PC-9 (cell line): ENCODE measurements around the gene DSCAML1. TPM values are rescaled to one million over a fixed set of nuclear protein-coding genes. Genes with fewer than 3 reads are reported as not detected.

Experiments
- BruUV-seq: library from RNA; stranded (reverse); fragments of 400-500 nt; replicated peaks from 2 replicates; lab custom pipeline; 2021; lab: Mats Ljungman, UMichigan
- CTCF ChIA-PET: fragments of 300-600 bp; sonication (Branson Sonifier 250); formaldehyde crosslinking; loops from one replicate; lab custom pipeline; 2022; ENCODE audit warnings: antibody characterized with exemption; lab: Charles Lee
- POLR2A ChIA-PET: fragments of 300-600 bp; sonication (Branson Sonifier 250); formaldehyde crosslinking; loops from one replicate; lab custom pipeline; 2022; ENCODE audit warnings: antibody characterized with exemption; ENCODE audit not compliant: unreplicated experiment; lab: Charles Lee
- DNase-seq, 2 experiments: peaks; one replicate each; pipeline versions ENCODE4 v3.0.0 to v3.0.0-alpha.2; 2015 to 2022; ENCODE audit warnings: mixed read lengths in 1 of 2
- H2AFZ ChIP-seq: fragments of 200-600 bp; sonication (generic); 2 replicates; pipeline ENCODE4 v1.8.1; 2017; ENCODE audit warnings: antibody characterized with exemption
- H3F3A ChIP-seq: fragments of 200-600 bp; sonication (generic); 2 replicates; pipeline ENCODE4 v1.8.1; 2017; ENCODE audit warnings: antibody characterized with exemption, mild to moderate bottlenecking, low read depth; ENCODE audit not compliant: insufficient read depth
- H3K27ac ChIP-seq: fragments of 200-600 bp; sonication (generic); 2 replicates; pipeline ENCODE4 v1.6.1; 2016; ENCODE audit warnings: mixed run types
- H3K27me3 ChIP-seq: fragments of 200-600 bp; sonication (generic); 2 replicates; pipeline ENCODE4 v1.6.1; 2016; ENCODE audit warnings: low read depth, mixed run types; ENCODE audit not compliant: insufficient read depth
- H3K36me3 ChIP-seq: fragments of 200-600 bp; sonication (generic); 2 replicates; pipeline ENCODE4 v1.6.1; 2016; ENCODE audit warnings: low read depth, mixed run types
- H3K4me1 ChIP-seq: fragments of 200-600 bp; sonication (generic); replicated peaks from 2 replicates; pipeline ENCODE4 v1.6.1; 2016; ENCODE audit warnings: mixed run types; ENCODE audit not compliant: insufficient read depth
- H3K4me2 ChIP-seq: fragments of 200-600 bp; sonication (generic); 2 replicates; pipeline ENCODE4 v1.6.1; 2017; ENCODE audit warnings: mixed run types
- H3K4me3 ChIP-seq: fragments of 200-600 bp; sonication (generic); 2 replicates; pipeline ENCODE4 v1.6.1; 2016; ENCODE audit warnings: mixed run types
- H3K79me2 ChIP-seq: fragments of 200-600 bp; sonication (generic); 2 replicates; pipeline ENCODE4 v1.6.1; 2017; ENCODE audit warnings: low read depth, mixed run types
- H3K9me2 ChIP-seq: fragments of 200-600 bp; sonication (generic); 2 replicates; pipeline ENCODE4 v1.8.1; 2017; ENCODE audit warnings: mild to moderate bottlenecking; ENCODE audit not compliant: insufficient read depth
- H3K9me3 ChIP-seq: fragments of 200-600 bp; sonication (generic); 2 replicates; pipeline ENCODE4 v1.8.1; 2016; ENCODE audit warnings: low read depth; ENCODE audit not compliant: insufficient read depth
- H4K20me1 ChIP-seq: fragments of 200-600 bp; sonication (generic); 2 replicates; pipeline ENCODE4 v1.8.1; 2017; ENCODE audit not compliant: insufficient read depth
- EZH2 ChIP-seq: fragments of 200-600 bp; sonication (generic); IDR thresholded peaks from 2 replicates; pipeline ENCODE4 v1.8.0; 2017; ENCODE audit warnings: antibody characterized with exemption, low read depth
- intact Hi-C: fragments of 100-400 bp; cut with micrococcal nuclease; formaldehyde crosslinking; loops from one replicate; pipeline ENCODE4 v1.10.0; 2022; ENCODE audit not compliant: unreplicated experiment
- total RNA-seq: library from RNA; stranded (reverse); gene quantifications from 2 replicates; pipeline ENCODE4 v1.2.3, GENCODE V29; 2021
- TF ChIP-seq, protein P1 (sequence below): fragments of 200-600 bp; sonication (generic); conservative IDR thresholded peaks from 2 replicates; pipeline ENCODE4 v1.6.1; 2017; ENCODE audit warnings: mixed run types, antibody characterized with exemption, mild to moderate bottlenecking, moderate library complexity

DSCAML1 gene
- total RNA-seq, 1 experiment from 2014 or later, result not detected

GRCh38 chr11:117647872-117648271 lies 149.1 kb downstream of the DSCAML1 start:
- Histone ChIP-seq H3K79me2 (no peaks in the 10 kb centered on the region), H3K4me2 (no peak overlapping the region), H3K4me1 (no peaks in the 10 kb centered on the region), H3K27me3 (peaks cover 95% of the 10 kb centered on the region), H3K36me3 (no peaks in the 10 kb centered on the region), H3K9me2 (no peaks in the 10 kb centered on the region), H3K9me3 (no peaks in the 10 kb centered on the region), H3F3A (no peaks in the 10 kb centered on the region), H4K20me1 (peaks cover 9% of the 10 kb centered on the region; the same call in 1 of the 2 replicates), H3K27ac (no peak overlapping the region), H3K4me3 (no peak overlapping the region), H2AFZ (no peak overlapping the region)
- DNase-seq, result no peak
- intact Hi-C loops, result no loop called here
- no TSS peak for BruUV-seq
- CTCF ChIA-PET, result no interaction called here
- TF ChIP-seq EZH2, result no peak
- TF ChIP-seq, protein P1, sequence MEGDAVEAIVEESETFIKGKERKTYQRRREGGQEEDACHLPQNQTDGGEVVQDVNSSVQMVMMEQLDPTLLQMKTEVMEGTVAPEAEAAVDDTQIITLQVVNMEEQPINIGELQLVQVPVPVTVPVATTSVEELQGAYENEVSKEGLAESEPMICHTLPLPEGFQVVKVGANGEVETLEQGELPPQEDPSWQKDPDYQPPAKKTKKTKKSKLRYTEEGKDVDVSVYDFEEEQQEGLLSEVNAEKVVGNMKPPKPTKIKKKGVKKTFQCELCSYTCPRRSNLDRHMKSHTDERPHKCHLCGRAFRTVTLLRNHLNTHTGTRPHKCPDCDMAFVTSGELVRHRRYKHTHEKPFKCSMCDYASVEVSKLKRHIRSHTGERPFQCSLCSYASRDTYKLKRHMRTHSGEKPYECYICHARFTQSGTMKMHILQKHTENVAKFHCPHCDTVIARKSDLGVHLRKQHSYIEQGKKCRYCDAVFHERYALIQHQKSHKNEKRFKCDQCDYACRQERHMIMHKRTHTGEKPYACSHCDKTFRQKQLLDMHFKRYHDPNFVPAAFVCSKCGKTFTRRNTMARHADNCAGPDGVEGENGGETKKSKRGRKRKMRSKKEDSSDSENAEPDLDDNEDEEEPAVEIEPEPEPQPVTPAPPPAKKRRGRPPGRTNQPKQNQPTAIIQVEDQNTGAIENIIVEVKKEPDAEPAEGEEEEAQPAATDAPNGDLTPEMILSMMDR, result no peak
- POLR2A ChIA-PET, result no interaction called here

DNA sequence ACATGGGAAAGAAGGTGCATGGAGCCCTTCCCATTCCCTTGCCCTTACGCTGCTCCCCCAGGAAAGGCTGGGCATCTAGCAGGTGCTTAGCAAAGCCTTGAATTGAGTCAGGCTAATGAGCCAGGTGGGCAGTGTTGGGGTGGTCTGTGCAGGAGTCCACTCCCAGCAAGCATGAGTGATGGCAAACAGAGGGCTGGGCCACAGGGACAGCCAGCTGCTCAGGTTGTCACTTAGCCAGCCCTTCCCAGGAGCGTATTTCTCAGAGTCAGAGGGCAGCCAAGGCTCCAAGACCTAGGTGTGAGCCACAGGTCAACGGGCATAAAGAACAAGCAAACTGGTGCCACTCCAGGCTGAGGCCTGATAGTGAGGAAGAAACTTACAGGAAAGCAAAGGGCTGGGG lies 149.8 kb downstream of the DSCAML1 start:
- no peaks in the 10 kb centered on the region for H3K36me3 ChIP-seq
- H3F3A ChIP-seq, result no peaks in the 10 kb centered on the region
- intact Hi-C loops, result no loop called here
- H3K4me1 ChIP-seq, result no peaks in the 10 kb centered on the region
- H3K4me3 ChIP-seq, result no peak overlapping the region
- no peaks in the 10 kb centered on the region for H3K79me2 ChIP-seq
- no peak for DNase-seq
- H3K27ac ChIP-seq, result no peak overlapping the region
- H3K27me3 ChIP-seq, result peaks cover 95% of the 10 kb centered on the region
- no peak overlapping the region for H2AFZ ChIP-seq
- no peaks in the 10 kb centered on the region for H3K9me2 ChIP-seq
- POLR2A ChIA-PET, result no interaction called here
- CTCF ChIA-PET, result no interaction called here
- no peak overlapping the region for H3K4me2 ChIP-seq
- TF ChIP-seq, protein P1, result no peak
- TF ChIP-seq EZH2, result no peak
- H4K20me1 ChIP-seq, result peaks cover 9% of the 10 kb centered on the region; the same call in 1 of the 2 replicates
- no TSS peak for BruUV-seq
- no peaks in the 10 kb centered on the region for H3K9me3 ChIP-seq

DNA sequence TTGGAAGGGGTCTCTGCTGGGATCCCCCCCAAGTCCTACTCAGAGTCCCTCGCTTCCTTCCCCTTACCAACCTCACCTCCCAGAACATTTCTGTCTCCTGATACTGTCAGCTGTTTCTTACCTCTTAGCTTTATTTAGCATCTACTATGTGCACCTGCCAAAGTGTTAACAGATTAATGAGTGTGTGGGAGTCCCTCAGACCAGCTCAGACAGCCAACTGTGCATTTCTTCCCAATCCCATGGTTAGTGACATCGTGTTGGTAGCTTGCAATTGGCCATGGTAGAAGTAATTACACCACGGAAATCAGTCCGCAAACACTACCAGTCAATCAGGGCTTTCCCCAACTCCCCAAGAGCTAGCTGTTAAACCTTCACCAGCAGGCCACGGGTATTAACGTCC lies 150.6 kb downstream of the DSCAML1 start:
- no peaks in the 10 kb centered on the region for H3K9me2 ChIP-seq
- H4K20me1 ChIP-seq, result peaks cover 9% of the 10 kb centered on the region; the same call in 1 of the 2 replicates
- peaks cover 95% of the 10 kb centered on the region for H3K27me3 ChIP-seq
- no peaks in the 10 kb centered on the region for H3K9me3 ChIP-seq
- ChIA-PET POLR2A (no interaction called here), CTCF (no interaction called here)
- TF ChIP-seq EZH2, result no peak
- TF ChIP-seq, protein P1, result no peak
- no peak for DNase-seq
- BruUV-seq, result no TSS peak
- H3K79me2 ChIP-seq, result no peaks in the 10 kb centered on the region
- no peak overlapping the region for H3K4me2 ChIP-seq
- H3K4me3 ChIP-seq, result no peak overlapping the region
- no peaks in the 10 kb centered on the region for H3K36me3 ChIP-seq
- H3F3A ChIP-seq, result no peaks in the 10 kb centered on the region
- no peak overlapping the region for H3K27ac ChIP-seq
- H2AFZ ChIP-seq, result no peak overlapping the region
- intact Hi-C loops, result no loop called here
- H3K4me1 ChIP-seq, result no peaks in the 10 kb centered on the region
